Hematopoietic multipotent progenitor cell treated with erythropoietin and hydrocortisone succinate and interleukin-3 and kit ligand, for 6 days (in vitro differentiated cells): ENCODE data around the gene UCHL3.

Source experiments
- DNase-seq: peaks from one replicate; pipeline ENCODE4 v3.0.0-alpha.2; 2015

The UCHL3 gene

DNA sequence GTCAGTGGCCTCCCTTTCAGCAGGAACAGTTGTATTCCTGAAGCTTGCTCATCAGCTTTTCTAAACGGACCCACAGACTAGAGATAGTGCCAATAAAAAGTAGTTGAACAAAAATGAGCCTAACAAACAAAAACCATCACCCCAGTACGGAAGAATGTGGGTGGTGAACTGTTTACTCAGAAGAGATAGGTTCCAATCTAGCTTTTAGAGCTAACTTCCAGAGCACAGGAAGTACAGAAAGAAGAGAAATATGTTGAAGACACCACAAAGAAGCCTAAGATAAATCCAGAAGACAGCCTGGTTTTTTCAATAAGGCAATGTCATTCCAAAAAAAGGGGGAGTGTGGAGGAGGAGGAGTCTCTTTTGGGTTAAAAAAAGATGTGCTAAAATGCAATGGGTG is 83.7 kb downstream of the UCHL3 start:
- no peak for DNase-seq

DNA sequence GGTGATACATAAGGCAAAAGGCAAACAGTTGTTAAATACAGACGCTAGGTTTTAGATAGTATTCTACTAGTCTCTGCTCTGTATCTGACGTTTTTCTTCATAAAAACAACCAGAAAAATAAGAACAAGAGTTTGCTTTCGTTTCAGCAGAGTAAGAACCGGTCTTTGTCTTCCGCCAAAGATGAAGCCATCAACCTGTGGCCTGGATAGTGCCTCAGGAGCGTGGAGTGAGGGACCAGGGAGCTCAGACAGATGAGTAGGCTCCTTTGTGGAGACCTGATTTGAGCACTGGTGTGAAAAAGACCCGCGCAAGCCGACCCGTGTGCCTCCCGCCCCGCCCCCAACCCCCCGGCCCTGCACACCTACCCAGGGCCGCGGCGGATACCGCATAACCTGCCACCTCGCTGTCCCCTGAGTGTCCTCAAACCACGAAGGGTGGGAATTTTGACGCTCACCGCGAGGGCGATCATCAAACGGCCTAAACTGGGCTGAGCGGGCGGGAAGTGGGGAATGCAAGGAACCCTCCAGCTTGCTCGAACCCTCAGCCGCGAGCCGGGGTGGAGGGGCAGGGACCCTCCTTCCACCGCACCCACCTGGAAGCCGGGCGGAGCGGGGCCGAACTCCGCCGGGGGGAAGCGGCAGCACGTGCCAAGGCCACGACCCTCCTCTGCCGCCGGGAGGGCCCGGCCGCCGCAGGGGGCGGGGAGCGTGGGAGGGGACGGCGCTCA is 85.7 kb downstream of the UCHL3 start:
- DNase-seq, result no peak

DNA sequence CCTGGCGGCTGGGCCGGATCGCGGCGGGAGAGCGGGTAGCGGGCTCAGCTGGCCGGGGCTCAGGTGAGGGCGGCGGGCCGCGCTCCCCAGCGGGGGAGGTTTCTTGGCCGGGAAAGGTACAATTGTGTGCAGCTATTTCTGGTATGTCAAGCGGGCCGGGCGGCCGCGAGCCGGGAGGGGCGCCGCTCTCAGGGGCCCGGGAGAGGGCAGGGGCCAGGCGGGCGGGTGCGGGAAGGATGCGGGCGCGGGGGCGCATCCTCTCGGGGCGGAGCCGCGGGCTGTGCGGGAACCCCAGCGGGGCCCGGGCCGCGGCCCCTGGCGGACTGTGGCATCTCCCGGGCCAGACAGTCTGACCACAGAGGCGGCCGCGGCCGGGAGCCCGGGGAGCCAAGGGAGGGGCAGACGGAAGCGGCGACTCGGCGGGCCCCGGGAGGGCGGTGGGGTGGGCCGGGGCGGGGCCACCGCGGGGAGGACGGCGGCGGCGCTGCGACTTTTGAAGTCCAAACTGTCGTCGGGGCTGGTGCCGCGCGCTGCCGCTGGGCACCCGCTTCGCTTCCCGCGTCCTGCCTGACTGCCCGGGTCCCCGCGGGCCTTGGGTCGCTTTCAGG is 86.3 kb downstream of the UCHL3 start, which contains the start of gene LMO7:
LMO7 (plus strand) TSS at position 503 of the 608 bp plus-strand sequence. CDS start 328 bp downstream, outside the sequence.
- DNase-seq, result peak; percentile 58

DNA sequence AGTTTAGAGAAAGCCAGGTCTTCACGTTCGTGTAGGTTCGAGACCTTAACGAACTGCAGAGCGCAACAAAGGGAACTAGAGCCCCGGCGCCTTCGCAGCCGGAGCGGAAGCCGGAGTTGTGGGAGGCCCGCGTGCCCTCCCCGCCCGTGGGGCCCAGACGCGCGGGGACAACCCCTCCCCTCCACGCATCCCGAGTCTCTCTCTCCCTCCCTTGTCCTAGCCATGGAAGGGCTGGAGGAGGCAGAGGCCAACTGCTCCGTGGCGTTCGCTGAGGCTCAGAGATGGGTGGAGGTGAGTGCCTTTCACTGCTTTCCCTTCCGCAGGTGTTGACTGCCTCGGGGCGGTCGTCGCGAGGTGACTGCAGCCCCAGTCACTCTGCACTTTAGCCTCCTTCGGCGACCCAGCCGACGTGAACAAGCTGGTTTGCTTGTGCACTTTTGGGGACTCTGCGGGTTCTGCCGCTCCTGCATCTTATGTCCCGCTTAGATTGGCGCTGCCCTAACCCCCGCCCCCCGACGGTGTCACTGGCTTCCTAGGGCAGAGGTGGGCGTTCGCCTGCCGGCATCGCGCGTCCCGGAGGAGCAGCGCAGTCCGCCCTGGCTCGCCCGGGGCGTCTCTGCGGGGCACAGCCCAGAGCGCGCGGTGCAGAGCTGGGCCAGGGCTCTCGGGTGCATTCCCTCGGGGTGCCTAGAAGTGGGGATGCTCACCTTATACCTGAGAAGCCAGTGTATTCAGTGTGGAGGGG is 87.0 kb downstream of the UCHL3 start:
- DNase-seq, result peak; percentile 31

DNA sequence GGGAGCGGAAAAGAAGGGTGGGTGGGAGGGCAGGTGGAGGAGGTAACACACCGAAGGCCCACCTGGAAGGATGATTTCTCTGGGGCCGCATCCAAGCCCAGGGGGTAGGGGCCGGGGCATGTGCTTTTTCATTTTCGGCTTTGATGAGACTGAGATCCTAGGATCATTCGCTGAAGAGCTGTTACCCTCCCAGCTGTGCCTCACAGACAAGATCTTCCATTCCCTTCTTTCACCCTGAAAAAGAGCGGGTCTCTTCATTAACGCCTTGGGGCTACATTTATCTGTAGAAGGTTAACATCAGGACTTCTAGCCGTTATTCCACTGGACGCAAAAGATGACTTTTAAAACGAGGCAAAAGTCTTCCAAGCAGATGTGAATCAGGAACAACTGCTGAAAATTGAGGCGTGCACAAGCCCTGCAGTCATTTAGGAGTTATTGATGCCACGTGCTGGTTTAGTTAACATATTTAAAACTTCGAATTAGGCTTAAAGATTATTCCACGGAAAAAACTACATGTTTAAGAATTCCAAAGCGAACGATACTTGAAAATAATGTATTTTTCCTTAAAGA is 87.7 kb downstream of the UCHL3 start:
- DNase-seq, result no peak

DNA sequence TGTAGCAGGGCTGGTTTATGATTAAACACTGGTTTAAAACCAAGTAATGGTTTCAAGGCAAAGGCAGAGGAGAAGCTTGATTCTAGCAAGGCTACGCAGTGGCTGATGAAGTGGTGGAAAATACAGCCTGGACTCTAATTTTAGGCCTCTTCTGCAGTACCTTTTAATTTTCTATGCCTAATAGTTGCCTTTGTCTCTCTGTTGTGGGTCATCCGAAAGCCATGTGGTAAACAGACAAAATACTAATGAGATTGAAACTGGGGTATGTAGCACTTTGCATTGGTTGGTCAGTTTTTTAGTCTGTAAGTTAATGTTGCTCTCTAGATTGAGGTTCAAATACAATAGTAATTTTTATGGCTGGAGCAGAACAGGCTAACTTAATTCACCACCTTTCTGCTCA is 89.9 kb downstream of the UCHL3 start:
- DNase-seq, result no peak

DNA sequence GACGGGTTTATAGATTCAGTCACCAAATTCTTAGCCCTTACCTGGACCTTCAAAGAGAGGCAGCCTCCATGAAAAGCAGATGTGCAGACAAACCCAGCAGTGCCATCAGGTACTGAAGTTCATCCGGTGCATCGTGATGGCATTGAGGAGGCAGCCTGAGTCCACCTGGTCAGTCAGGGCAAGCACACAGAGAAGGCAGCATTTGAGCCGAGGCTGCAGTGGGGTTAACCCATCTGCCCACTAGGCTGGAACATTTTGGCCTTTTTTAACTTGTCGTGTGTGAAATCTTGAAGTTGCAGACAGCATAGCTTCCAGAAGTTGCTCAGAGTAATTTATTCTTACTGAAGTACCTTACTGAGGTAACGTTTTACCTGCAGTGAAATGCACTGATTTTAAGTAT is 91.4 kb downstream of the UCHL3 start:
- DNase-seq, result no peak

DNA sequence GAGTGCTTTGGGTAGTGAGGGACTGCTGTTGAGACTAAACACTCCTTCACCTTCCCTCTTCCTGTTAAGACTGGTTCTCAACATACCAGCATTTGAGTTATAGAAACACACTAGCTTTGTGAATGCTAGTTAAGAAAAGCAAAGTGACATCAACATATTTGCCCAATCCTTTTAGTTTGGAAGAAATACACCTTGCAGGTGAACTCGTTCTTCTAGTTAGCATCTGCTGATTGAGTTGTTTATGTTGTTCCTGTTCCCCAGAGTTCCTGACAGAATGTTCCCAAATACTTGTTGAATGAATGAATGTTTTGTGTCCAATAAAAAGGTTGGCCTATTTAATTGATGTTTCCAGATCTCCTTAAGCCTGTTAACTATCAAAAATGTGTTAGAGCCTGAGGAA is 93.6 kb downstream of the UCHL3 start:
- DNase-seq, result no peak

DNA sequence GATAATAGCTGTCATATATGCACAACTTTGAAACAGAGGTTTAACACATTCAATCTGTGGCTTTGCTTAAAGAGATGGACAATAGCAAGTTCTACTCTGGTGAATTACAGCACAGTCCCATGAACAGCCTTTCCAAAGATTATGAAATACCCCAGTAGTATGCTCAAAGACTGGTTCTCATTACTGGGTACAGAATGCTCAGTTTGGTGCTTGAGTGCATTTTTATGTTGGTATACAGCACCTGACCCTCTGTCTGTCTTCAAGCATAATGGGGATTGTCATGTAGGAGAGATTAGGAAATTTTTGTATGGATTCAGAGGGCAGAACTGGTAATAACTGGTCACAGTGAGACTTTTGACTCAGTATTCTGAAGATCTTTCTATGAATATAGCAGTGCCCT is 94.1 kb downstream of the UCHL3 start:
- DNase-seq, result no peak

DNA sequence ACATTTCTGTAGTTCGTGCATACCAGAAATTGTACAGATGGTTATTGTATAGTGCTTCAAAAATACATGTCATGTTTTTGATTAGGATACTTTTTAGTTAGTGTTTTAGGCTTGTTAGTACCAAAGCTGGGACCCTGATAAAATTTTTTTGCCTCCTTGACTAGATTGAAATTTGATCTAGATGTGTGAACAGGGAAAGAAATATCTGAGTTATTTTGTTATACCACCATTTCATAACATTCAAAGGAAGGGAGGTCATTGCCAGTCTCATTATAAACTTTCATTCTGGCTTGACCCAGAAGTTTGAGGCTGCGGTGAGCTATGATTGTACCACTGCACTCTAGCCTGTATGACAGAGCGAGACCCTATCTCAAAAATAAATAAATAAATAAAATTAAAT is 95.5 kb downstream of the UCHL3 start:
- no peak for DNase-seq

DNA sequence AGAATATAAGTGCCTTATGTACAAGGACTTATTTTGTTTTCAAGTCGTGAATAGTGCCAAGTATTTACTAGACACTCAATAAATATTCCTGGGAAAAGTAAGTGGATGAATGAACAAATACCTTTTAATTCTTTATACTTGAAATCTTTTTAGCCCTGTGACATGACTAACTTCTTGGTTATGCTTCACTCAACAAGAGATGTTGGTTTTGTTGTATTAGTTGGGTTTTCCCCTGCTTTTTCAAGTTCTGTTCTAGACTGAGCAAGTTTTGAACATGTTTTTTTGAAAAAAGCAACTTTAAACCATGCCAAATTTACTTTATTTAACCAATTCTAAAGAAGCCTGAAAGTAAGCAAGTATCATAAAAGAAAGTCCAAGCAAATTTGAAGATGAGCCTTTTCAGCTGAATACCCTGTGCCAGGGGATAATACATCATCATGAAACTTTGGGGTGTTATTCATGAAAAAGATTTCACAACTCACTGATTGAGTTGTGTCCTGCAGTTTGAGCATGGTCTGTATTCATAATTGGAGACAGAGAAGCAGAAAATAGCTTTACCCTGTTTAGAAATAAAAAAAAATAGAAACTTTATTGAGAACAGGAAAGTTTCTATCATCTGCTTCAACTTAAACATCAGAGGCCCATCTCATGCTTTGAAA is 97.7 kb downstream of the UCHL3 start:
- DNase-seq, result no peak

DNA sequence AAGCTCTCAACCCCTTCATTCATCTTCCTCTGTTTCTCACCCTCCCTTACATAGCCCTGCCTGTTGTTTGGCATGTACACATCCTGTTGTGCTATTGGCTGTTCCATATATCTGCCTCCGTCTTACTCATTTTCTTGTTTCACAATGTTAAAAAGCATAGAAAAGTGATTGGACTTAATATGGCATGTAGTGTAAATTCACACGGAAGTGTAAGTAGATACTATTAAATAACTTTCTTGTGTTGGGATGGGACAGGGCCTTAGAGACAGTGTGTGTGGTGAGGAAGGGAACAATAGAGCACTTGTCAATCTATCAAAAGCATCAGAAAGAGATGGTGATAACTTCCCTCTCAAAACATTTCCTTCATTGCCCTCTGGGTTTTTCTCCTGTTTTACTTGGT is 98.9 kb downstream of the UCHL3 start:
- DNase-seq, result no peak

DNA sequence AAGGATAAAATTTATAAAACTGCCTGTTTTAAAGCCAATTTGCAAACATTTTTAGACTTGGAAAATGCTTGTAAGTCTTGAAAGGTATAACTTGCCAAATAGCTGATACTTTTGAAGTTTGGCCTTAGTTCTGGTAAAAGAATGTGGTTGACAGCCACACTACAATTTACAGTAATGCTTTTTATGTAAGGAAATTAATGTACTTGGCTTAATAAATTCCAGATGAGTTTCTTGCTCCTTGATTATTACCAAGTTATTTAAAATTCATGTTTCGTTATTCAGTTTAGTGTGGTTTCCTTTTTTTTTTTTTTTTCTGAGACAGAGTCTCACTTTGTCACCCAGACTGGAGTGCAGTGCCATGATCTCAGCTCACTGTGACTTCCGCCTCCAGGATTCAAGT is 101.4 kb downstream of the UCHL3 start:
- no peak for DNase-seq

DNA sequence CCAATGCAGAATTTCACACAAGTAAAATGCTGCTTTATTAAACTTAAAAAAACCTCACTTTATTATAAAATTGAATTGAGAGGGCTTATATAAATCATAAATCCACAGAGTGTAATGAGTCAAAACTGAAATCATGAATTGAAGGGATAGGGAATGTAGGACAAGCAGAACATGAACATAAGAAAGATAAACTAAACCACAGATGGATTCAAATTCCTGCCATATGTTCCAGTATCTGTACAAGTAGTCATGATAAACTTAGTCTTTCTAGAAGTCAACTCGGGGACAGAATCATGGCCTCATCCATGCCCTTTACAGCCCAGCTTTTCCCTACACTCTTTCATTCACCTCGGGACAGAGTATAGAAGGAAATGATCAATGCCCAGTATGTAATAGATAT is 103.1 kb downstream of the UCHL3 start:
- DNase-seq, result no peak
